ENCODE results near the gene ALDH3A2.

The ALDH3A2 gene

GRCh38 chr17:19717031-19717360 is 68.4 kb downstream of the ALDH3A2 start:
- no peak for DNase-seq

GRCh38 chr17:19717411-19717908 is 68.9 kb downstream of the ALDH3A2 start:
- no peak for DNase-seq

- DNase-seq = no peak
Observed at GRCh38 chr17:19718041-19718612, 69.6 kb downstream of the ALDH3A2 start.

GRCh38 chr17:19718613-19719354 is 70.2 kb downstream of the ALDH3A2 start:
- DNase-seq = no peak

GRCh38 chr17:19719355-19720209 is 71.0 kb downstream of the ALDH3A2 start:
- no peak for DNase-seq

- DNase-seq = no peak
Observed at GRCh38 chr17:19720210-19720475, 71.6 kb downstream of the ALDH3A2 start.

GRCh38 chr17:19720631-19721426 is 72.3 kb downstream of the ALDH3A2 start:
- no peak for DNase-seq

- no peak for DNase-seq
Observed at GRCh38 chr17:19723964-19724363, 75.4 kb downstream of the ALDH3A2 start.

- peak; percentile 44 to 45 for DNase-seq
Observed at GRCh38 chr17:19724501-19725420, 76.2 kb downstream of the ALDH3A2 start.

GRCh38 chr17:19725486-19725885 is 76.9 kb downstream of the ALDH3A2 start:
- DNase-seq = no peak

- DNase-seq = no peak
Observed at GRCh38 chr17:19726631-19727376, 78.3 kb downstream of the ALDH3A2 start.

All from stimulated activated CD4-positive, alpha-beta T cell treated with anti-CD3 and anti-CD28 coated beads, Interleukin-4, amount 100 ng/mL, for 4 hours (primary cell).